HuH-7.5 (cell line): ENCODE measurements around the gene DCAF11.

Experiments used
- DNase-seq: peaks from one replicate; pipeline ENCODE4 v3.0.0; 2011; ENCODE audit warnings: low spot score

The DCAF11 gene

GRCh38 chr14:24121210-24121609, 6.6 kb downstream of the DCAF11 start:
- DNase-seq = no peak

- DNase-seq = no peak
Observed at GRCh38 chr14:24122416-24122815, 7.8 kb downstream of the DCAF11 start.

- DNase-seq = no peak
Observed at GRCh38 chr14:24122898-24123297, 8.3 kb downstream of the DCAF11 start.

- no peak for DNase-seq
Observed at GRCh38 chr14:24123424-24124417, 9.1 kb downstream of the DCAF11 start.

- no peak for DNase-seq
Observed at GRCh38 chr14:24126939-24127338, 12.4 kb downstream of the DCAF11 start.

- DNase-seq = no peak
Observed at GRCh38 chr14:24127673-24128072, 13.1 kb downstream of the DCAF11 start.

- no peak for DNase-seq
Observed at GRCh38 chr14:24129410-24129998, 14.9 kb downstream of the DCAF11 start.

- DNase-seq = no peak
Observed at GRCh38 chr14:24130380-24130716, 15.8 kb downstream of the DCAF11 start, which contains the start of gene FITM1. TSS of gene FITM1 (plus strand) at chr14:24130659. CDS start at chr14:24131564, 905 bp downstream.

- DNase-seq = no peak
Observed at GRCh38 chr14:24130717-24131548, 16.4 kb downstream of the DCAF11 start.

GRCh38 chr14:24131549-24131966, 17.0 kb downstream of the DCAF11 start:
- DNase-seq = no peak

GRCh38 chr14:24132061-24132685, 17.6 kb downstream of the DCAF11 start:
- no peak for DNase-seq

GRCh38 chr14:24132976-24133375, 18.4 kb downstream of the DCAF11 start:
- DNase-seq = no peak

GRCh38 chr14:24133735-24134134, 19.2 kb downstream of the DCAF11 start:
- DNase-seq = no peak

- DNase-seq = no peak
Observed at GRCh38 chr14:24135584-24135833, 20.9 kb downstream of the DCAF11 start.

GRCh38 chr14:24135834-24136683, 21.5 kb downstream of the DCAF11 start, which contains the start of gene PSME1:
TSS of gene PSME1 (plus strand) at chr14:24136194. CDS start at chr14:24136263, 69 bp downstream.
- DNase-seq = peak; percentile 88

GRCh38 chr14:24136684-24137528, 22.3 kb downstream of the DCAF11 start:
- DNase-seq = no peak

- no peak for DNase-seq
Observed at GRCh38 chr14:24137529-24138395, 23.2 kb downstream of the DCAF11 start.

GRCh38 chr14:24138396-24139271, 24.1 kb downstream of the DCAF11 start:
- no peak for DNase-seq
